ENCODE results near the gene UNC5CL.

The UNC5CL gene

DNA sequence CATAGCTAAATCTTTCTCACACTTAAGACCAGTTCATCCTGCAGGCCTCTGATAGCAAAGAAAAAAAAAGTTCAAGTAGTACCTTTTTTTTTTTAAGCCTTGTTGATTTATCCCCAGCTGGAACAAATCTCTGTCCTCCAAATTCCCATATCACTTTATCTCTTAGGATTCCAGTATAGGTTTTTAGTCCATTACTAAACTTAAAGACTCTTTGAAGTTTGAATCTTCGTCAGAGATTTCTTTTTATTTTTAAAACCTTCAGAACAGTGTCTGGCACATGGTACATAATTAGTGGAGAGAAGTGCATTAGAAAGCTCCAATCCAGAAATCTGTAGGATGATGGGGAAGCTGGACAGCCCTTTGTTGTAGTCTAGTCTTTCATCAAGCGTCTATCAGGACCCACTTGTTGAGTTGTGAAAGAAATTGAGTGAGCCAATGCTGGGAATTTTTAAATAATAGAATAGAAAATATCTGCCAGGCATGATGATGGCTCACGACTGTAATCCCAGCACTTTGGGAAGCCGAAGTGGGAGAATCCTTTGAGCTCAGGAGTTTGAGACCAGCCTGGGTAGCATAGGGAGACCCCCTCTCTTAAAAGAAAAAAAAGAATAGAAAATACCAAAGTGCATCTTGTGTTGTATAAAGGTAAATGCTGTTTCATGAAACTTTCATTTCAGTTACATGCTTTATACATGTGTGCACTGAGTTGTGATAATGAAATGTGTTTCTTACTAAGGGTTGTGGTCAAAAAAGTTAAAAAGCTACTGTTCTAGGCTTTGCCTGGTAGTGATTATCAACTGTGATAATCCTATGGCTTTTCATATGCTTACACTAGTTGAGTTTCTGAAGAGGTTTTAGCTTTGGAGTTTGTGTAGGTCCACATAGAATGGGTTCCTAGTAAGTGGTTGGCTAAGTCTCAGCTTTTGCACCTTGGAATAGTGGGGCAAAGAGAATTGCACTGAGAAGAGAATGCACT is 36.9 kb upstream of the UNC5CL start:
- no peak overlapping the region for H2BK15ac ChIP-seq (ENCODE audit: low read depth, poor library complexity, severe bottlenecking)
- no peak overlapping the region for H2AK5ac ChIP-seq (ENCODE audit: low read length, severe bottlenecking)
- H3K23ac ChIP-seq (ENCODE audit: low read length in 2 of 2): no peak overlapping the region
- H3K79me1 ChIP-seq (replicated peaks; ENCODE audit: low read length, poor library complexity, severe bottlenecking): peaks cover 12% of the 10 kb centered on the region
- H2AFZ ChIP-seq (ENCODE audit: low read depth, low read length): no peak overlapping the region
- no peak overlapping the region for H2BK12ac ChIP-seq (ENCODE audit: low read length in 2 of 2)
- no peak overlapping the region for H3K27ac ChIP-seq (ENCODE audit: low read length, poor library complexity, severe bottlenecking)
- H4K91ac ChIP-seq (ENCODE audit: low read length): no peak overlapping the region
- peaks cover 8 to 24% of the 10 kb centered on the region in 2 experiments for H3K36me3 ChIP-seq (ENCODE audit: control insufficient read depth in 1 of 2, insufficient read depth in 2 of 2, low read depth in 1 of 2, low read length in 2 of 2)
- WGBS: 100% methylated on average over 4 of the region's 4 CpGs
- no peak overlapping the region for H3K4ac ChIP-seq (ENCODE audit: low read depth in 1 of 2, low read length in 2 of 2)
- DNase-seq: no peak
- no peak overlapping the region for H2BK120ac ChIP-seq (ENCODE audit: low read depth, low read length)
- no peaks in the 10 kb centered on the region for H3K27me3 ChIP-seq (ENCODE audit: control insufficient read depth in 1 of 2, insufficient read depth in 1 of 2, low read length in 2 of 2)
- H3K4me2 ChIP-seq (ENCODE audit: low read length, poor library complexity, severe bottlenecking): no peak overlapping the region
- H3K18ac ChIP-seq (ENCODE audit: low read depth in 1 of 2, low read length in 2 of 2): no peak overlapping the region
- no peaks in the 10 kb centered on the region for H3K4me1 ChIP-seq (ENCODE audit: control insufficient read depth, insufficient read depth, low read depth, low read length)
- no peak overlapping the region for H3K4me3 ChIP-seq (ENCODE audit: insufficient read depth in 1 of 2, low read depth in 1 of 2, low read length in 2 of 2)
- H3K14ac ChIP-seq (ENCODE audit: low read length in 2 of 2): no peak overlapping the region
- no peak overlapping the region for H4K8ac ChIP-seq (ENCODE audit: low read length)
- H2BK5ac ChIP-seq (ENCODE audit: low read depth, low read length, poor library complexity, severe bottlenecking): no peak overlapping the region
- H3K9ac ChIP-seq (ENCODE audit: low read length): peak overlapping the region; percentile 96
- no peaks in the 10 kb centered on the region for H3K9me3 ChIP-seq (ENCODE audit: control insufficient read depth, low read length)

DNA sequence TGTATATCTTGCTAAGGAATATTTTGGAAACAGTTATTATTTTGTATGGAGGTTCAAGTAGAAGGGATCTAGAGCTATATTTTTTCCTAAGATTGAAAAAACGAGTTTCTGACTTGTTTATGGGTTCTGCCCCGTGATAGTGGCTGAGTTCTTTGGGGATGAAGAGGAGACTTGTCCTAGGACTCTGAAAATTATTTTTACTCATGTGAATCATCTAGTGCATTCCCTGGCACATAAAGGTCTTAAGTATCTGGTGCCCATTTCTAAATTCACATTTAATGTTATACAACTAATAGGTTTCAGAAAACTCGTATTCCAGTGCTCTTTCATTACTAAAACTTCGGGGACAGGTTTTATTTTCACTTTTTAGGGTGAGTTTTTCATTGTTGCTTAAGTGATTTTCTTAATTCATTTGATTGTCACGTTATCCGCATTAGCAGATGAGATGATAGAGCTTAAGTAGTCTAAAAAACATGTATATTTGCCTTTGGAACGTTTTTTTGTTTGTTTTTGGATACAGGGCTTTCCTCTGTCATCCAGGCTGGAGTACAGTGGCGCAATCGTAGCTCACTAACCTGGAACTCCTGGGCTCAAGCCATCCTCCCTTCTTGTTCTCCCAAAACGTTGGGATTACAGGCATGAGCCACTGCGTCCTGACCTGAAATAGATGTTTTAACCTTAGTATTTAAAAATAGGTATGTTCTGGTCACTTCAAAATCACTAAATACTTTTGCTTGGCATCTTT is 35.8 kb upstream of the UNC5CL start:
- no peak overlapping the region for H3K18ac ChIP-seq (ENCODE audit: low read depth in 1 of 2, low read length in 2 of 2)
- H3K4me3 ChIP-seq (ENCODE audit: insufficient read depth in 1 of 2, low read depth in 1 of 2, low read length in 2 of 2): peak overlapping the region in 1 of 2 experiments; percentile 88
- H3K9ac ChIP-seq (ENCODE audit: low read length): peak overlapping the region; percentile 96
- no peak overlapping the region for H2BK15ac ChIP-seq (ENCODE audit: low read depth, poor library complexity, severe bottlenecking)
- H3K23ac ChIP-seq (ENCODE audit: low read length in 2 of 2): no peak overlapping the region
- H4K8ac ChIP-seq (ENCODE audit: low read length): no peak overlapping the region
- H3K79me1 ChIP-seq (replicated peaks; ENCODE audit: low read length, poor library complexity, severe bottlenecking): peaks cover 7% of the 10 kb centered on the region
- no peak overlapping the region for H2AK5ac ChIP-seq (ENCODE audit: low read length, severe bottlenecking)
- peaks cover 2 to 20% of the 10 kb centered on the region in 2 experiments for H3K36me3 ChIP-seq (ENCODE audit: control insufficient read depth in 1 of 2, insufficient read depth in 2 of 2, low read depth in 1 of 2, low read length in 2 of 2)
- no peaks in the 10 kb centered on the region for H3K4me1 ChIP-seq (ENCODE audit: control insufficient read depth, insufficient read depth, low read depth, low read length)
- H3K4me2 ChIP-seq (ENCODE audit: low read length, poor library complexity, severe bottlenecking): peak overlapping the region; percentile 61
- H2BK5ac ChIP-seq (ENCODE audit: low read depth, low read length, poor library complexity, severe bottlenecking): no peak overlapping the region
- H3K9me3 ChIP-seq (ENCODE audit: control insufficient read depth, low read length): no peaks in the 10 kb centered on the region
- no peak overlapping the region for H2BK12ac ChIP-seq (ENCODE audit: low read length in 2 of 2)
- no peak overlapping the region for H3K4ac ChIP-seq (ENCODE audit: low read depth in 1 of 2, low read length in 2 of 2)
- no peaks in the 10 kb centered on the region for H3K27me3 ChIP-seq (ENCODE audit: control insufficient read depth in 1 of 2, insufficient read depth in 1 of 2, low read length in 2 of 2)
- H4K91ac ChIP-seq (ENCODE audit: low read length): no peak overlapping the region
- H2AFZ ChIP-seq (ENCODE audit: low read depth, low read length): no peak overlapping the region
- WGBS: 61% methylated on average over 7 of the region's 11 CpGs
- H3K14ac ChIP-seq (ENCODE audit: low read length in 2 of 2): no peak overlapping the region
- no peak overlapping the region for H2BK120ac ChIP-seq (ENCODE audit: low read depth, low read length)
- no peak overlapping the region for H3K27ac ChIP-seq (ENCODE audit: low read length, poor library complexity, severe bottlenecking)
- DNase-seq: no peak

DNA sequence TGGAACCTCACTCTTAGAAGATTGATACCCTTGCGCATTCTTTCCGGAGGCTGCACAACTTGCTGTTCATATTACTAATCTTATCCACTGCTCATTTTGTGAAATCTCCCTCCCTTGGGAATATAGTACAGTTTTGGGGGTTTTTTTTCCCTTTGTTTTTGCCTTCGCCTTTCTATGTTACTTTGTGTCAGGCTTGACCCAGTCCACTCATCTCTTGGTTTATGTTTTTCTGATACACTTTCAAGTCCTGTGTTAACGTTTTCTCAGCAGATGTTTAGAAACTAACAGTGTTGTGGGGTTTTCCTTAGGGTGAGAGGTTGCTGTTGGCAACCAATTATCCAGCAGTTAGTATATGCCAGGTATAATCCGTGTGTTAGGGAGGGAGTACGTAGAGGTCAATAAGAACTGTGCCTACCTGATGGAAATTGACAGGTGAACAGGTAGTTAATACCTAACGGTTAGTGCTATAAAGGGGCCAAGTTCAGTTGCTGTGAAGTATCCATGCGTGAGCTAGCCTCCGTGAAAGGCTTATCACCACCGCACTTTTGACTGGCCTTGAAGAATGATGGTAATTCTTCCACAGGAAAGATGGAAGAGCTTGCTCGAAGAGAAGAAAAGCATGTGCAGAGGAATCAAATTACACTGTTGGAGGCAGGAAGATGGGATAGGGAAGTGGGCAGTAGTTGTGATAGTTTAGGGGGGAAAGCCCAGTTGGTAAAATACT is 35.1 kb upstream of the UNC5CL start:
- no peak overlapping the region for H2AK5ac ChIP-seq (ENCODE audit: low read length, severe bottlenecking)
- H3K4ac ChIP-seq (ENCODE audit: low read depth in 1 of 2, low read length in 2 of 2): peak overlapping the region in 1 of 2 experiments; percentile 90
- no peak overlapping the region for H3K23ac ChIP-seq (ENCODE audit: low read length in 2 of 2)

More for the DNA sequence above, 35.1 kb upstream of the UNC5CL start:
- no peak overlapping the region for H2BK5ac ChIP-seq (ENCODE audit: low read depth, low read length, poor library complexity, severe bottlenecking)
- no peaks in the 10 kb centered on the region for H3K27me3 ChIP-seq (ENCODE audit: control insufficient read depth in 1 of 2, insufficient read depth in 1 of 2, low read length in 2 of 2)
- H4K8ac ChIP-seq (ENCODE audit: low read length): peak overlapping the region; percentile 66
- H3K4me3 ChIP-seq (ENCODE audit: insufficient read depth in 1 of 2, low read depth in 1 of 2, low read length in 2 of 2): peak overlapping the region; percentile 85 to 88
- peak; percentile 58 for DNase-seq
- H3K36me3 ChIP-seq (ENCODE audit: control insufficient read depth in 1 of 2, insufficient read depth in 2 of 2, low read depth in 1 of 2, low read length in 2 of 2): peaks cover 0 to 20% of the 10 kb centered on the region in 2 experiments
- peaks cover 11% of the 10 kb centered on the region for H3K79me1 ChIP-seq (replicated peaks; ENCODE audit: low read length, poor library complexity, severe bottlenecking)
- H2BK12ac ChIP-seq (ENCODE audit: low read length in 2 of 2): peak overlapping the region in 1 of 2 experiments; percentile 15
- H3K27ac ChIP-seq (ENCODE audit: low read length, poor library complexity, severe bottlenecking): peak overlapping the region; percentile 87
- 13% methylated on average over 8 of the region's 11 CpGs for WGBS
- H3K9ac ChIP-seq (ENCODE audit: low read length): peak overlapping the region; percentile 96
- H3K4me1 ChIP-seq (ENCODE audit: control insufficient read depth, insufficient read depth, low read depth, low read length): no peaks in the 10 kb centered on the region
- H3K18ac ChIP-seq (ENCODE audit: low read depth in 1 of 2, low read length in 2 of 2): peak overlapping the region; percentile 37 to 92
- no peaks in the 10 kb centered on the region for H3K9me3 ChIP-seq (ENCODE audit: control insufficient read depth, low read length)
- H2BK120ac ChIP-seq (ENCODE audit: low read depth, low read length): no peak overlapping the region
- H3K4me2 ChIP-seq (ENCODE audit: low read length, poor library complexity, severe bottlenecking): peak overlapping the region; percentile 61
- no peak overlapping the region for H2BK15ac ChIP-seq (ENCODE audit: low read depth, poor library complexity, severe bottlenecking)
- peak overlapping the region in 1 of 2 experiments; percentile 81 for H3K14ac ChIP-seq (ENCODE audit: low read length in 2 of 2)
- H2AFZ ChIP-seq (ENCODE audit: low read depth, low read length): no peak overlapping the region
- H4K91ac ChIP-seq (ENCODE audit: low read length): no peak overlapping the region

Measured in mesenchymal stem cell (in vitro differentiated cells and primary cell).